Common myeloid progenitor, CD34-positive (primary cell): ENCODE results near the gene LSP1.
"Not testable (repeated sequence)": the region's sequence is repeated elsewhere in the genome, so short reads cannot be mapped to it uniquely, and the experiment has no call there.

Source experiments
- CTCF ChIA-PET: fragments of 350-600 bp; sonication (Branson Sonifier 250); formaldehyde crosslinking; loops from one replicate; lab custom pipeline; 2021; ENCODE audit warnings: antibody characterized with exemption; lab: Charles Lee
- POLR2A ChIA-PET: fragments of 350-600 bp; sonication (Branson Sonifier 250); formaldehyde crosslinking; loops from one replicate; lab custom pipeline; 2021; ENCODE audit warnings: antibody characterized with exemption; lab: Charles Lee
- DNase-seq, 3 donors: peaks; one replicate each; pipeline versions ENCODE4 v3.0.0 to v3.0.0-alpha.2; 2013
- H3K27ac ChIP-seq, 2 experiments: 1 replicate in 1 of 2; 2 replicates in 1 of 2; pipeline ENCODE4 v1.7.0; 2013; ENCODE audit warnings: inconsistent platforms in 2 of 2, low read length in 2 of 2, mild to moderate bottlenecking in 2 of 2, low read depth in 1 of 2, moderate library complexity in 1 of 2; ENCODE audit not compliant: severe bottlenecking in 2 of 2, insufficient read depth in 1 of 2, poor library complexity in 1 of 2
- H3K27me3 ChIP-seq, 5 experiments: replicated peaks in 2 of 5; 1 replicate in 3 of 5; 2 replicates in 2 of 5; pipeline versions ENCODE4 v1.6.1 to v1.7.0; 2013; ENCODE audit warnings: low read length in 4 of 5, mild to moderate bottlenecking in 2 of 5, moderate library complexity in 2 of 5, inconsistent platforms in 1 of 5; ENCODE audit not compliant: insufficient read depth in 5 of 5, control insufficient read depth in 4 of 5
- H3K36me3 ChIP-seq, 4 experiments: 1 replicate in 2 of 4; 2 replicates in 2 of 4; pipeline versions ENCODE4 v1.6.1 to v1.7.0; 2013; ENCODE audit warnings: low read length in 3 of 4, control low read depth in 1 of 4, mild to moderate bottlenecking in 1 of 4; ENCODE audit not compliant: control insufficient read depth in 4 of 4, insufficient read depth in 4 of 4
- H3K4me1 ChIP-seq, 4 experiments: 1 replicate in 3 of 4; 2 replicates in 1 of 4; pipeline versions ENCODE4 v1.6.1 to v1.7.1; 2013; ENCODE audit warnings: low read length in 3 of 4, mild to moderate bottlenecking in 3 of 4, control low read depth in 1 of 4, inconsistent platforms in 1 of 4, moderate library complexity in 1 of 4; ENCODE audit not compliant: control insufficient read depth in 4 of 4, insufficient read depth in 4 of 4; ENCODE audit errors: control extremely low read depth in 1 of 4
- H3K4me3 ChIP-seq, 7 experiments: 1 replicate in 4 of 7; 2 replicates in 3 of 7; pipeline versions ENCODE4 v1.5.1 to v1.7.0; 2013; ENCODE audit warnings: mild to moderate bottlenecking in 7 of 7, low read length in 6 of 7, moderate library complexity in 6 of 7, inconsistent platforms in 2 of 7, low read depth in 2 of 7, control low read depth in 1 of 7; ENCODE audit not compliant: insufficient read depth in 4 of 7, control insufficient read depth in 1 of 7; ENCODE audit errors: extremely low read depth in 1 of 7
- H3K9me3 ChIP-seq, 5 experiments: 1 replicate in 4 of 5; 2 replicates in 1 of 5; pipeline versions ENCODE4 v1.6.1 to v1.7.1; 2013; ENCODE audit warnings: low read length in 4 of 5, mild to moderate bottlenecking in 2 of 5, inconsistent platforms in 1 of 5, low read depth in 1 of 5, moderate library complexity in 1 of 5; ENCODE audit not compliant: control insufficient read depth in 4 of 5, insufficient read depth in 2 of 5; ENCODE audit errors: control extremely low read depth in 1 of 5
- whole genome bisulfite sequencing: methylation state at CpG from one replicate; pipeline ENCODE4 v1.1.5; 2013; ENCODE audit not compliant: insufficient coverage; 5-methylcytosine and 5-hydroxymethylcytosine counted together

LSP1 gene

GRCh38 chr11:1882265-1883238, 29.7 kb downstream of the LSP1 start:
- Histone ChIP-seq H3K4me3 (no peak overlapping the region), H3K4me1 (peaks cover 0 to 55% (median 49%) of the 10 kb centered on the region in 4 experiments), H3K9me3 (peaks cover 0 to 2% (median 0%) of the 10 kb centered on the region in 5 experiments), H3K27me3 (no peaks in the 10 kb centered on the region), H3K36me3 (peaks cover 11 to 44% (median 27%) of the 10 kb centered on the region in 4 experiments), H3K27ac (peak overlapping the region in 1 of 2 experiments; percentile 43)
- POLR2A ChIA-PET = interaction anchor here (0.5 to 2.2 kb wide), 3 partner anchors 13 to 65 kb away, joined by 3 to 11 read pairs (median 4); partner anchors contain the start of gene MRPL23
- 49% methylated on average over 12 of the region's 23 CpGs for WGBS
- CTCF ChIA-PET = interaction anchor here (0.9 to 3.9 kb wide), 33 partner anchors 9 to 268 kb away, joined by 3 to 36 read pairs (median 7); partner anchors contain the start of genes PRR33, SYT8 and TNNI2
- DNase-seq = peak; percentile 67 to 83 (median 81)

DNA sequence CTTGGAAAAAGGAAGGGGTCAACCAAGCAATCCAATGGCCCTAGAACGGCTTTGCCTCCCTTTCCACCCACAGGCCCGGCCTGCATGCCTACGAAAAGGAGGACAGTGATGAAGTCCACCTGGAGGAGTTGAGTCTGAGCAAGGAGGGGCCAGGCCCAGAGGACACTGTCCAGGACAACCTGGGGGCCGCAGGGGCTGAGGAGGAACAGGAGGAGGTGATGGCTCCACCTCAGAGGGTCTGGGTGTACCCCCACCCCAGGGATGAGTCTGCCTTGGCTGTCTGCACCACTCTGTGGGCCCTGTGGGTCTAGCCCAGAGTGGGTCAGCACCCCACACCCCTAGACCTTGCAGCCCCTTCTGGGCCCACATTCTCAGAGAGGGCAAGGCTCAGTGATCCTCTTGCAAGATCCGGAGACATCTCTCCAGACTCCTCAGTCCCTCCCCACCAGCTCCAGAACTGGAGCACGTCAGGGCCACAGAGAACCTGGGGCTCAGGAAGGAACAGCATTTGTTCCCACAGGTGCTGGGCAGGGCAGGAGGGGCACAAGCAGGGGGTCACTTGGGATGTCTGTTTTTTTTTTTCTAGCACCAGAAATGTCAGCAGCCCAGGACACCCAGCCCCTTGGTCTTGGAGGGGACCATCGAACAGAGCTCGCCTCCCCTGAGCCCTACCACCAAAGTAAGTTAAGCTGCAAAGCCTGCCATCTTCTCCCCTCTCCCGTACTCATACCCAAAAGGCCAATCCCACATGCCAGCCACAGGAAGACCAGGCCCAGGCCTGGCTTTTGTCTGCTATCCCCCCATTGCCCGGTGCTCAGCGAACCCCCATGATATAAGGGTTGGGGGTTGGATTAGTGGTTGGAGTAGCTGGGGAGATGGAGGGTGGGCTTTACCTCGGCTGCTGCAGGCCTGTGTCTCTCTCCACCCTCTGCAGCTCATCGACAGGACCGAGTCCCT, 30.7 kb downstream of the LSP1 start:
- H3K4me1 ChIP-seq = peaks cover 0 to 59% (median 55%) of the 10 kb centered on the region in 4 experiments
- POLR2A ChIA-PET = no interaction called here
- H3K4me3 ChIP-seq = no peak overlapping the region
- WGBS = 98% methylated on average over 8 of the region's 14 CpGs
- peaks cover 0 to 2% (median 0%) of the 10 kb centered on the region in 5 experiments for H3K9me3 ChIP-seq
- no peaks in the 10 kb centered on the region for H3K27me3 ChIP-seq
- CTCF ChIA-PET = interaction anchor here (0.5 to 3.9 kb wide), 25 partner anchors 7 to 267 kb away, joined by 3 to 36 read pairs (median 7); partner anchors contain the start of genes PRR33 and SYT8
- H3K27ac ChIP-seq = no peak overlapping the region
- no peak for DNase-seq
- H3K36me3 ChIP-seq = peaks cover 11 to 44% (median 27%) of the 10 kb centered on the region in 4 experiments

DNA sequence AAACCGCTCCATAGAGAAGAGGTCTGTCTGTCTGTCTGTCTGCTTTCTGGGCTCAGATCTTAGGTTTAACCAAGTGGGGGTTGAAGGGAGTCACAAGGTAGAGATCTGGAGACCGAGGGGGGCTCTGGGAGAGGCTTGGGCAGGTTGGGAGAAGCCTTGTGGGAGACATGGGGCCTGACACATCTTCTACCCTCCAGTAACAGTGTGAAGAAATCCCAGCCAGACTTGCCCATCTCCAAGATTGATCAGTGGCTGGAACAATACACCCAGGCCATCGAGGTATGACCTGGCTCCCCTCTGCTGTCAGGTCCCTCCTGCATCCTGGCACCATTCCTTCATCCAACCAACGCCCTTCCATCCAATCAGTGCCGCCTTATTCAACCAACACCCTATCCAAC, 31.4 kb downstream of the LSP1 start:
- Histone ChIP-seq H3K4me1 (peaks cover 0 to 64% (median 61%) of the 10 kb centered on the region in 4 experiments), H3K36me3 (peaks cover 11 to 44% (median 27%) of the 10 kb centered on the region in 4 experiments), H3K9me3 (peaks cover 0 to 2% (median 0%) of the 10 kb centered on the region in 5 experiments), H3K4me3 (no peak overlapping the region), H3K27me3 (no peaks in the 10 kb centered on the region), H3K27ac (no peak overlapping the region)
- no peak for DNase-seq
- 93% methylated on average over 4 of the region's 5 CpGs for WGBS
- ChIA-PET CTCF (interaction anchor here (0.6 to 3.9 kb wide), 4 partner anchors 15 to 65 kb away, joined by 3 to 36 read pairs (median 6); no protein-coding TSS in a partner anchor), POLR2A (no interaction called here)

DNA sequence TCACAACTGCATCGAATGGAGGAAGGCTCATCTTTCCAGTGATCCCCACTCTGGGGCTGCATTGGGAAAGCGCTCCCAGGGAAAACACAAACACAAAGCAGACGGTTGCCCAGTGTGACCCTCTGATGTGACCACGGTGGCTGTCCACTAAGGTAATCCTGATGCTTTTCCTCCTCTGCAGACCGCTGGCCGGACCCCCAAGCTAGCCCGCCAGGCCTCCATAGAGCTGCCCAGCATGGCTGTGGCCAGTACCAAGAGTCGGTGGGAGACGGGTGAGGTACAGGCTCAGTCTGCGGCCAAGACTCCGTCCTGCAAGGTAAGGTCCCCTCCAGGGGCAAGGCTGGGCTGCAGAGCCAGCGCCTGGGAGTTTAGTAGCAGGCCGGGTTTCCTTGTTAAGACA, 33.7 kb downstream of the LSP1 start:
- H3K4me3 ChIP-seq, DNase-seq, H3K27me3 ChIP-seq, POLR2A ChIA-PET, H3K9me3 ChIP-seq, H3K27ac ChIP-seq: not testable (repeated sequence)
- H3K36me3 ChIP-seq = peaks cover 11 to 37% (median 25%) of the 10 kb centered on the region in 4 experiments
- peaks cover 0 to 64% (median 63%) of the 10 kb centered on the region in 4 experiments for H3K4me1 ChIP-seq
- 98% methylated on average over 11 of the region's 13 CpGs for WGBS
- CTCF ChIA-PET = interaction anchor here (2.2 kb wide), 1 partner anchor 114 kb away, joined by 8 read pairs; no protein-coding TSS in a partner anchor

GRCh38 chr11:1887451-1888346, 34.8 kb downstream of the LSP1 start:
- Histone ChIP-seq H3K4me3 (peak overlapping the region in 1 of 7 experiments; percentile 4), H3K27ac (peak overlapping the region in 1 of 2 experiments; percentile 45), H3K4me1 (peaks cover 0 to 64% (median 63%) of the 10 kb centered on the region in 4 experiments), H3K9me3 (peaks cover 0 to 2% (median 0%) of the 10 kb centered on the region in 5 experiments), H3K36me3 (peaks cover 11 to 37% (median 25%) of the 10 kb centered on the region in 4 experiments), H3K27me3 (no peaks in the 10 kb centered on the region)
- WGBS = 68% methylated on average over 10 of the region's 11 CpGs
- ChIA-PET CTCF (interaction anchor here (0.7 to 5.5 kb wide), 10 partner anchors 9 to 194 kb away, joined by 3 to 53 read pairs (median 5); partner anchors contain the start of gene TNNT3), POLR2A (interaction anchor here (1.2 kb wide), 1 partner anchor 9 kb away, joined by 3 read pairs; no protein-coding TSS in a partner anchor)
- peak in 2 of 3 donors; percentile 51 to 60 for DNase-seq
